Mesenteric fat pad (tissue), 1 donor: Measurements from ENCODE around the gene DENND5A. TPM values are rescaled to one million over a fixed set of nuclear protein-coding genes. Genes with fewer than 3 reads are reported as not detected.

Source experiments
- DNase-seq: peaks from one replicate; pipeline ENCODE4 v3.0.0-alpha.2; 2020; ENCODE audit warnings: low spot score
- total RNA-seq: library from RNA; stranded (reverse); fragmentation: NEBNext Ultra II Directional; extraction: Animal tissue kit (Norgen Biotek cat#: 25700); gene quantifications from one replicate; pipeline ENCODE4 v1.2.1, GENCODE V29; 2021
- donor health status: DM: yes; HTN: yes; CAD: no.

The DENND5A gene
- total RNA-seq, 1 donor from 2014 or later, result 123 TPM

- DNase-seq, result no peak
Observed at GRCh38 chr11:9139628-9140357, 125.4 kb downstream of the DENND5A start.

DNA sequence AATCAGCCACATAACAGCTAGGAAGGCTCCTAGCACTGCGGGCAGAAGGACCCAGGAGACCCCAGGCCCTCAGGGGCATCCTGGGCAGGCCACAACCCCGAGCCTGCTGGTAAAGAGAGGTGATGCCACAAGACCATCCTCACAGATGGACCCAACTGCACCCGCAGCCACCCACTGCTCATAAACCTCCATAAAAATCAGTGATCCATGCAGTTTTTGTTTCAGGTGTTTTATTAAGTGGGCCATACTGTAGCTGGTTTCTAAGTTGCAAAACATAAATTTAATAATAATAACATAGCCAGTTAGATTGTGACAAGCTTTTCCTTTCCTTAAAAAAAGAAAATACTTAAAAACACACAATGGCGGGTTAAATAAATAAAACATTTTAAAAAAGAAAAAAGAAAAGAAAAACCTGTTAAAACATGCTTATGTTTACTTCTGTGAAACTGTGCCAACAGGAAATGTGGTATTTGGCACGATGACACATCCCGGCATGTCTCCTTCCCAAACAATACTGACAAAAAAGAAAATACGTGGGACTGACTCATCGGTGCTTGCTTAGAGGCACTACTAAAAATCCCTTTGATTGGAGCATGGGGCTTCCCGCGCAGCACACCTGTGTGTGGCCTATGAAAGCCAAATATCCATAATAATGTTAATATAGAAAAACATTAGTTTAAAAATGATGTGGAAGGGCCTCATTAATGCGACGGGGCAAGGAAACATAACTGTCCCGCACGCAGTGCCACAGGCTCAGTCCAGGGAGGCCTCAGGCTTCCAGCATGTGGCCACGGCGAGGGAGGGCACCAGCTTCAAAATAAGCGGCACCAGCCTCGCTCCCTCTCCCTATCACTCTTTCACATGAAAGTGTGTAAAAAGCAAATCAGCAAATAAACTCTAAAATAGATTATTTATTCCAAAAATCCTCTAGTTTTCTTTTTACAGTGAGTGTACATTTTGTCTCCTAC lies 126.3 kb downstream of the DENND5A start:
- no peak for DNase-seq

DNA sequence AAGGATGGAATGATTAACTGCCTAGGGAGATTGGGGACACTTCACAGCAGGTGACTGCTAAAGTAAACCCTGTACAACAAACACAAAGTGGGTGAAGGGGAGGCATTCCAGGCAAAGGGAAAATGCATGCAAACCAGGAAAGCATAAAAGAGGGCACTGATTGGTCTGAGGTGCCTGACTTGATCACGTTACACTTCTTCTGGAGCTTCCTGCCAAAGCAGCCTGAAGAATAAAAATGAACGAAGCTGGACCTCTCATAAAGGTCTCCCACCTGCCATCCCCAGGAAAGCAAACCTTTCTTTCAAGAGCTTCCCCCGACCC lies 127.1 kb downstream of the DENND5A start:
- no peak for DNase-seq

DNA sequence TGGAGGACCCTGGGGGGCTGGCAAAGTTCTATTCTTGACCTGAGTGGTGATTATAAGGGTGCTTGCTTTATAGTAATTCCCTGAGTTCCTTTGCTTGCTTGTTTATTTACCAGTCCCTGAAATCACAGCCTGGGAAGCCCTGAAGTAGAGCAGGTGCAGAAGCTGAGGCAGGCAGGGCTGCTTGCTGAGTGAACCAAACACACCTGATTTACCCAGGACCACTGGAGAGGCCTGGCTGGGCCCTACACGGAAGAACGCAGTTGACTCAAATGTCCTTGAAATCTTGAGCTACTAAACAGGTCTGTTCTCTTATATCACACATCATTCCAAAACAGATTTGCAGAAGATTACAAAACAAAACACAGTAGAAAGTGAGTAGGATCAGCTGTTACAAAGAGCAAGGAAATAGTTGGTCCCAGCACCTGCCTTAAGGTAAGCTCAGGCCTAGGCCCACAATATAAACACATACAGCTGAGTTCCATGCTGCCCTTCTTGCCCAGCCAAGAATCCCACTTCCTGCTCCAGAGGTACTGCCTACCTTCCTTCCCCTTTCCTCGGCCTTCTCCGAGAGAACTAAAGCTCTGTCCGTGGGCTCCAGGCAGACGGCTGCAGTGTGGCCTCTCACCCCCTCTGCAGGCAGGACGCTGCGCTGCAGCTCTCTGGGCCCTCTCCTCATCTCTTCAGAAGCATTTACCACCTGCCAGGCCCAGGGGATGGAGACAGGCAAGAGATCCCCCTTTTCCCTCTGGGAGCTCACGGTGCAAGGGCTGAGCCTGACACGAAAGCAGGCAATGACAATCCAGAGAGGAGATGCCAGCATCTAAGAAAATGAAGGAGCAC lies 127.6 kb downstream of the DENND5A start:
- no peak for DNase-seq

DNA sequence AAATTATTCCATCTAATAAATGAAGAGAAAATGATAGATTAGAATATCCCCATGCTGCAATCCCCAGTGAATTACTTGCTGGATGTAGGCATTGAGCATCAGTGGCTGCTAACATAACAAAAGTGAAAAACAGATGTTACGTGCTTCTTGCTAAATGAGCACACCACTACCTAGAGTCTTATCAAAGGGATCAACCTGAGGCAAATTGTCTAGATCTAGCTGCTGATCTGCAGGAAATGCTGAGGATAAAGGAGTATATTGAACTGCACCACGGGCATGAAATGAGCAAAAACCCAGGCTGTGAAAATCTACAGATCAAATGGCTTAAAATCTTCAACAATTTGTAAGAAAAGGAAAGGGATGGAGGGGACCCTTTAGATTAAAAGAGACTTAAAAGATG lies 128.4 kb downstream of the DENND5A start:
- DNase-seq, result no peak

DNA sequence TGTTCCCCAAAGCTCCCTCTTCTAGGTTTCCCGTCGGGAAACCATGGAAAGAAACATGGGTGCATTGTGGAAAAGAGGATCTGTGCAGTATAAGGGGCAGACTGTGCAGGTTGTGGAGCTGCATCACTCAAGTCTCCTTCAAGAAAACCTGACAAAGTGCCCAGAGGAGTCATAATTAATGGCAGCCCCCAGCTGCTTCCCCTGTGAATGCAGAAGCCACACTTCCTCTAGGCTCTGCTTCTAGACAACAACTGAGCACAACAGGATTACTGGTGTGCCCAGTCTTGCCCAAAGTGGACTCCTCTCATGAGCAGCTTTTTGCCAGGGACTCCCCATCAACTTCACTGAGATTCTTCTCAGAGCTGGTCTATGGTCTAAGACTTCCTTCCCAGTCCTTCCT lies 131.2 kb downstream of the DENND5A start:
- DNase-seq, result no peak

DNA sequence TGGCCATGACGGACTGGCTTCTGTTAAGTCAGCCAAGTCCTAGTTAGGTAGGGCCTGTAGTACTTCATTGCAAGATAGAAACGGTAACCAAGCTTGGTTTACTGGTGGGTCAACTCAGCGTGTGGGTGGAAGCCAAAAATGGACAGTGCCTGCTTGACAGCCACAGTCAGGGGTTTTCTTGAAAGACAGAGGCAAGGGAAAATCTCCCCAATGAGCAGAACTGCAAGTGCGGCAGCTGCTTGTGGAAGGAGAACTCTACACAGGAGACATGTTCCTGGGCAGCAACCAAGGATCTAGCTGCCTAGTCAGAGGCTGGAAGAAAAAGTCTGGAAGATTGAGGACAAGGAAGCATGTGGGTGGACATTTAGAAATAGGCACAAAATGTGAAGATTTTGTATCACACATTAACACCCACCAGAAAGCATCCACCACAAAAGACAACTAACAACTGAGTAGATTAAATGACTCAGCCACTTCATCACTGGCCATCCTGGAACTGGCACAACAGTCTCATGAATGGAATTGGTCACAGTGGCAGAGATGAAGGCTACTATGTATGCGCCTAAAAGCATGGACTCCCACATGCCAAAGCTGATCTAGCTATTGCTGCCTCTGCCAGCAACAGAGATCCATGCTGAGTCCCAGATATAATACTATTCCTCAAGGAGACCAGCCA lies 132.8 kb downstream of the DENND5A start:
- DNase-seq, result no peak

GRCh38 chr11:9130297-9130696 lies 134.9 kb downstream of the DENND5A start:
- DNase-seq, result no peak

GRCh38 chr11:9126636-9127035 lies 138.5 kb downstream of the DENND5A start:
- no peak for DNase-seq

DNA sequence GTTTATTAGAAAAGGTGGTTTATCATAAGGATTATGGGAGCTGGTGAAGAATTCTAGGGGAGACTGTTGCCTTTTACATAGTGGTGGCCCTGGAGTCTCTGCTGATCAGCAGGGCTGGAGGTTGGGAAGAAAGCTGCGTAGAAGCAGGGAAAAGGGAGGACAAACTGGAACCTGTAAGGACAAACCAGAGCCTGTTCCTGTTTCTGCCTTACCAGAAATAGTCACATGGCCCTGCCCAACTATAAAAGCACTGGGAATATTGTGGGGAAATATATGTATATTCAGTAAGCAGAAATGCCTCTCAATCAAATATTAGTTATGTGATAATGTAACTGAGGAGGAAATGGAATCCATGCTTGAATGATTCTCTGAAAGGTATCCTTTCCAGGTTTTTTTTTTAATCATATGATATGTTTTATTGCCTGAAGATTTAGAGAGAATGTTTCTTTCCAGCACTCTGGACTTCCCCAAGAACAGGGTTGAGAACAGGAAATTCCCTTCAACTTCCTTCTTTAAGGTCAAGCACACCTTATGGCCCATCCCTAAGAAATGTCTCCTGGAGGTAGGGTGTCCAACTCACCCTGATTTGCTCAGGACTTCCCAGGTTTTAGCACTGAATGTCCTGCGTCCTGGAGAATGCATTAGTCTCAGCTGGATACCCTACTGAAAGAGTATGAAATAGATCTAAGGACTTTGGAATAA lies 139.8 kb downstream of the DENND5A start:
- no peak for DNase-seq

DNA sequence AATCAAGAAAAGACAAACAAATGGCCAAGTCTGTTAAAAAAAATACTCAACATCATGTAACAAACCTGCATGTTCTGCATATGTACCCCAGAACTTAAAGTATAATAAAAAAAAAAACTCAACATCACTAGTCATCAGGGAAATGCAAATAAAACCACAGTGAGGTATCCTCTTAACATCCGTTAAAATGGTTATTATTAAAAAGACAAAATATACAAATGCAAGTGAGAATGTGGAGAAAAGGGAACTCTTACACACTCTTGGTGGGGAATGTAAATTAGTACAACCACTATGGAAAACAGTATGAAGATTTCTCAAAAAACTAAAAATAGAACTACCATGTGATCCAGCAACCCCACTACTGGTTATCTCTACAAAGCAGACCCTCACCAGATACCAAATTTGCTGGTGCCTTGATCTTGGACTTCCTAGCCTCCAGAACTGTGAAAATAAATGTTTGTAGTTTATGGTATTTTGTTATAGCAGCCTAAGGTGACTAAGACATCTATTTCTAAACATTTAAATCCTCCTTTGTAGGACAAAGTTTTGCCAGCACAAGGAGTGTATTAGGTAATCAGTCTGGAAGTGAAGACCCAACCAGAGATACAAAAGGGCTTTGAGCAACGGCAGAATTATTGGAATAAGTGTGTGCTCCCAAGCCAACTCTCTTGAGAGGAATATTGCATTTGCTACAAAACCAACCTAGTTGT lies 141.4 kb downstream of the DENND5A start:
- no peak for DNase-seq

- DNase-seq, result no peak
Observed at GRCh38 chr11:9121469-9121796, 143.7 kb downstream of the DENND5A start.

- DNase-seq, result no peak
Observed at GRCh38 chr11:9120664-9121468, 144.3 kb downstream of the DENND5A start.

DNA sequence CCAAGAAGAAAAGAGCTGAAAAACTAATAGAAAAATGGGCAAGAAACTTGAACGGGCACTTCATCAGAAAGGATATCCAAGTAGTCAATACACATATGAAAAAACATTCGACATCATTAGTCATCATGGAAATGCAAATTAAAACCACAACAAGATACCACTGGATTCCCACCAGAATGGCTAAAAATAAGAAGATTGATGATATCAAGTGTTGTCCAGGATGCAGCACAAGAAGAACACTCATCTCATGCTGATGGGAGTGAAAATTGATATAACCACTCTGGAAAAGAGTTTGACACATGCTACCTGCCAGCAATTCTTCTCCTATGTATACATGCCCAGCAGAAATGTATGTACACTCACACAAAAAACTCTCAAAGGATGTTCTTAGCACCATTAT lies 146.9 kb downstream of the DENND5A start:
- no peak for DNase-seq

DNA sequence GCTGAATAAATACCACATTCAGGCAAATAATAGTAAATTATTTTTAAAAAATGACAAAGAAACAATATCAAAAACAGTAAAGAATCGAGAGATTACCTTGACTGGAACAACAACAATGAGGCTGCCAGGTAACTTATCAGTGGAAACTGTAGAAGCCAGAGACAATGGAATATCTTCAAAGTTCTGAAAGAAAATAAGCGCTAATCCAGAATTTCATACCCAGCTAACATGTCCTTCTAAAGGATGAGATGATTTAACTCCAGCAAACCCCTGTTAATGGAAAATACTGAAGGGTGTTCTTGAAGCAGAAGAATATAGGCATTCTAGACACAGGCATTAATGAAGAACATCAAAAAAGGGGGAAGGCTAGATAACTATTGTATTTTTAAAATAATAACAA lies 153.1 kb downstream of the DENND5A start:
- DNase-seq, result no peak

DNA sequence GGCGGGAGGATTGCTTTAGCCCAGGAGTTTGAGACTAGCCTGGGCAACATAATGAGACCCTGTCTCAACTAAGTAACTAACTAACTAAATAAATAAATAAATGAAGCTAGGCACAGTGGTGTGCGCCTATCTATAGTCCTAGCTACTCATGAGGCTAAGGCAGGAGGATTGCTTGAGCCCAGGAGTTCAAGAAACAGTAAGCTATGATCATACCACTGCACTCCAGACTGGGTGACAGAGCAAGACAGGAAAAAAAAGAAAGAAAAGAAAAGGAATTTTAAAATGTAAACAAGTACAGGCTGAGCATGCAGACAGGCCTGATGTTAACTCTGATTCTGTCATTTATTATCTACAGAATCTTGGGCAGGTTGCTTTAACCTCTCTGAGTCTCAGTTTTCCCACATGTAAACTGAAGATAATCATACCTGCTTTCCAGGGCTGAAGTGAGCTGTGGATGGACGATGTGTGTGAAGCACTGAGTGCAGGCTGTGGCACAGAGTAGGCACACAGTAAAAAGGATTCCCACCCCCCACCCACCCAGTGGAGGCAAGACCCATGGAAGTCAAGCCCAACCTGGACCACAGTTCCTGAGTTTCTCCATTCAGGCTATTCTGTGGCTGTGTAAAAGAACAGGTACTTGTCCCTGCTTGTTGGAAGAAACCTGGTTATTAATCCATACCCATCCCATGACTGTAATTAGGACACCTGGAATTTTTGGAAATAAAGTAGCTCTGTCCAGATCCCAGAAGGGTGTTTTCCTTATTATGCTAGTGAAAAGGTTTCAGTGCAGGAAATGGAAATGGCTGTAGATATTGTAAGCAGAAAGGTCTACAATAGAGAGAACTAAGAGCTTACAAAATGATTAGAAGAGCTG lies 155.1 kb downstream of the DENND5A start:
- no peak for DNase-seq

GRCh38 chr11:9104580-9104979 lies 160.6 kb downstream of the DENND5A start:
- no peak for DNase-seq
